GM12872 (cell line): ENCODE measurements around the gene PRKCH.

Source experiments
- CTCF ChIP-seq: IDR thresholded peaks from 3 replicates; pipeline ENCODE4 v1.5.1; 2011; ENCODE audit warnings: low read depth, mild to moderate bottlenecking, low read length, moderate library complexity; ENCODE audit not compliant: insufficient read depth

The PRKCH gene

GRCh38 chr14:61418746-61419145 is 97.4 kb downstream of the PRKCH start:
- TF ChIP-seq CTCF: no peak

- TF ChIP-seq CTCF: no peak
These were observed 97.8 kb downstream of the PRKCH start for GRCh38 chr14:61419201-61419600.

- no peak for TF ChIP-seq CTCF
These were observed 98.9 kb downstream of the PRKCH start for GRCh38 chr14:61420326-61420725.

GRCh38 chr14:61421212-61421923 is 100.0 kb downstream of the PRKCH start:
- no peak for TF ChIP-seq CTCF

- no peak for TF ChIP-seq CTCF
These were observed 104.7 kb downstream of the PRKCH start for GRCh38 chr14:61426048-61426447.

GRCh38 chr14:61428261-61428660 is 106.9 kb downstream of the PRKCH start:
- no peak for TF ChIP-seq CTCF

GRCh38 chr14:61429316-61429715 is 107.9 kb downstream of the PRKCH start:
- no peak for TF ChIP-seq CTCF
